SU-DHL-6 (cell line): ENCODE data around the gene HPS6.

Experiments
- H2AFZ ChIP-seq: fragments of 200-600 bp; sonication (generic); 2 replicates; pipeline ENCODE4 v1.6.1; 2014; ENCODE audit warnings: low read depth, mild to moderate bottlenecking, moderate library complexity, mixed read lengths, antibody characterized with exemption, low read length; ENCODE audit not compliant: severe bottlenecking
- H3F3A ChIP-seq: fragments of 200-600 bp; shearing (Covaris generic); 2 replicates; pipeline ENCODE4 v1.6.0; 2016; ENCODE audit warnings: antibody characterized with exemption, mild to moderate bottlenecking; ENCODE audit not compliant: insufficient read depth
- H3K27ac ChIP-seq: fragments of 200-600 bp; sonication (generic); 2 replicates; pipeline ENCODE4 v1.5.1; 2016; ENCODE audit warnings: low read depth, mild to moderate bottlenecking, low read length, moderate library complexity, mixed read lengths
- H3K27me3 ChIP-seq: fragments of 200-600 bp; sonication (generic), shearing (Covaris generic); 2 replicates; pipeline ENCODE4 v1.6.0; 2014; ENCODE audit warnings: mild to moderate bottlenecking, low read length
- H3K36me3 ChIP-seq: fragments of 200-600 bp; sonication (generic); 2 replicates; pipeline ENCODE4 v1.6.1; 2014; ENCODE audit warnings: mild to moderate bottlenecking, low read length, mixed read lengths
- H3K4me2 ChIP-seq: fragments of 300-600, 200-600 bp; shearing (Covaris generic), sonication (generic); 2 replicates; pipeline ENCODE4 v1.6.0; 2014; ENCODE audit warnings: low read length, low read depth, mild to moderate bottlenecking; ENCODE audit not compliant: poor library complexity, severe bottlenecking
- H3K4me3 ChIP-seq: fragments of 200-600 bp; sonication (generic); 2 replicates; pipeline ENCODE4 v1.5.1; 2014; ENCODE audit warnings: antibody characterized with exemption, low read length, mild to moderate bottlenecking, mixed read lengths; ENCODE audit not compliant: insufficient read depth, poor library complexity, severe bottlenecking
- H3K79me2 ChIP-seq: fragments of 200-600 bp; sonication (generic); 2 replicates; pipeline ENCODE4 v1.6.1; 2014; ENCODE audit warnings: mild to moderate bottlenecking, low read length, moderate library complexity; ENCODE audit not compliant: insufficient read depth
- H3K9ac ChIP-seq: fragments of 200-600 bp; sonication (generic); 2 replicates; pipeline ENCODE4 v1.7.0; 2014; ENCODE audit warnings: mild to moderate bottlenecking, low read length
- H3K9me2 ChIP-seq: fragments of 200-600 bp; sonication (generic); replicated peaks from 2 replicates; pipeline ENCODE4 v1.6.1; 2014; ENCODE audit warnings: low read length; ENCODE audit not compliant: insufficient read depth
- H3K9me3 ChIP-seq: fragments of 200-600 bp; sonication (generic); 2 replicates; pipeline ENCODE4 v1.6.1; 2014; ENCODE audit warnings: low read length, mixed read lengths; ENCODE audit not compliant: insufficient read depth
- H4K20me1 ChIP-seq: fragments of 200-600 bp; sonication (generic); 2 replicates; pipeline ENCODE4 v1.6.1; 2014; ENCODE audit warnings: low read depth, mild to moderate bottlenecking, antibody characterized with exemption, low read length, moderate library complexity, mixed read lengths
- CTCF ChIP-seq: fragments of 200-600 bp; sonication (generic); IDR thresholded peaks from one replicate; pipeline ENCODE4 v1.5.1; 2017; ENCODE audit warnings: antibody characterized with exemption, mild to moderate bottlenecking, low read length, moderate library complexity; ENCODE audit not compliant: insufficient read depth, poor library complexity, severe bottlenecking
- EZH2phosphoT487 ChIP-seq: fragments of 200-600 bp; sonication (generic), shearing (Covaris generic); conservative IDR thresholded peaks from 2 replicates; pipeline ENCODE4 v1.6.1; 2018; ENCODE audit warnings: mild to moderate bottlenecking, antibody characterized with exemption, low read length, moderate library complexity, mixed read lengths

Gene HPS6

GRCh38 chr10:102086196-102086595 is 21.0 kb downstream of the HPS6 start:
- no peaks in the 10 kb centered on the region for H3K27me3 ChIP-seq
- no peak overlapping the region for H3K4me2 ChIP-seq
- H3K36me3 ChIP-seq: no peaks in the 10 kb centered on the region
- H2AFZ ChIP-seq: no peak overlapping the region
- H3K9me2 ChIP-seq: no peaks in the 10 kb centered on the region
- H3F3A ChIP-seq: no peaks in the 10 kb centered on the region
- no peaks in the 10 kb centered on the region for H3K9me3 ChIP-seq
- no peak for TF ChIP-seq EZH2phosphoT487
- no peak for TF ChIP-seq CTCF
- no peaks in the 10 kb centered on the region for H4K20me1 ChIP-seq
- H3K79me2 ChIP-seq: no peaks in the 10 kb centered on the region
- H3K9ac ChIP-seq: no peak overlapping the region
- no peak overlapping the region for H3K27ac ChIP-seq
- no peak overlapping the region for H3K4me3 ChIP-seq

GRCh38 chr10:102090772-102091171 is 25.6 kb downstream of the HPS6 start:
- Histone ChIP-seq H3F3A (no peaks in the 10 kb centered on the region), H4K20me1 (no peaks in the 10 kb centered on the region), H3K4me2 (no peak overlapping the region), H3K79me2 (no peaks in the 10 kb centered on the region), H3K27me3 (no peaks in the 10 kb centered on the region), H3K36me3 (no peaks in the 10 kb centered on the region), H3K9me3 (no peaks in the 10 kb centered on the region), H3K4me3 (no peak overlapping the region), H2AFZ (no peak overlapping the region), H3K27ac (no peak overlapping the region), H3K9ac (no peak overlapping the region), H3K9me2 (no peaks in the 10 kb centered on the region)
- TF ChIP-seq CTCF: no peak
- TF ChIP-seq EZH2phosphoT487: no peak

- Histone ChIP-seq H3K9me2 (no peaks in the 10 kb centered on the region), H3K9me3 (no peaks in the 10 kb centered on the region), H3F3A (no peaks in the 10 kb centered on the region), H3K27ac (no peak overlapping the region), H3K27me3 (no peaks in the 10 kb centered on the region), H3K79me2 (no peaks in the 10 kb centered on the region), H3K9ac (no peak overlapping the region), H2AFZ (no peak overlapping the region), H4K20me1 (no peaks in the 10 kb centered on the region), H3K36me3 (no peaks in the 10 kb centered on the region), H3K4me3 (no peak overlapping the region), H3K4me2 (no peak overlapping the region)
- no peak for TF ChIP-seq CTCF
- no peak for TF ChIP-seq EZH2phosphoT487
Measured at GRCh38 chr10:102096449-102096848, 31.3 kb downstream of the HPS6 start.

- Histone ChIP-seq H3K4me2 (no peak overlapping the region), H3K9ac (no peak overlapping the region), H4K20me1 (no peaks in the 10 kb centered on the region), H3K9me2 (no peaks in the 10 kb centered on the region), H3F3A (no peaks in the 10 kb centered on the region), H3K79me2 (no peaks in the 10 kb centered on the region), H3K36me3 (no peaks in the 10 kb centered on the region), H3K9me3 (no peaks in the 10 kb centered on the region), H3K27me3 (no peaks in the 10 kb centered on the region), H2AFZ (no peak overlapping the region), H3K27ac (no peak overlapping the region), H3K4me3 (no peak overlapping the region)
- no peak for TF ChIP-seq EZH2phosphoT487
- TF ChIP-seq CTCF: no peak
Measured at GRCh38 chr10:102101152-102101551, 36.0 kb downstream of the HPS6 start.
